Measurements from ENCODE around the gene PDGFC.

Gene PDGFC

DNA sequence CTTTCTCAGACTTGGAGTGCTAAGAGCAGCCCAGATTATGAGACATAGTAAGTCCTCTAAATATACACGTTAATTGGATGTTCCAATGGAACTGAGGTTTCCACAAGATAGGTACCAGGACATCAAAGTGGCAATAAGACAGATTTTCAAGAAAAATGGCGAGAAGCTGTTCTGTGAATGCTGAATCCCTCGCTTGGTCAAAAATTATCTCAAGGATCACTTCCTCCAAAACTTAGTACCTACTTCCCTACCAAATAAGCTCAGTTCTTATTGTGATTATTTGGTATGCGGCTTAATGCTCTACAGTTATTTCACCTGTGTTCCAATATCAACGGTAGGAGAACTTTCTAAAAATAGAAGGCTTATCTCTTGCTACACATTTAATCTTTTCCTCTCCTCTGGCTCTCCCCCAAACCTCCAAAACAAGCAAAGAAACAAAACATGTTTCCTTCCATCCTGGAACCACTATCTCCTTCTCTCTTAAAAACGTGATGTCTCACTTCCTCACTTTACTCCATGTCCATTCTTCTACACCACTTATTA lies 14.7 kb downstream of the PDGFC start:
- H3K79me2 ChIP-seq (ENCODE audit: insufficient read depth, low read length) = no peaks in the 10 kb centered on the region
- ATAC-seq (ENCODE audit: insufficient read depth, low read depth) (no peak), DNase-seq (no peak)
- H3K9ac ChIP-seq (ENCODE audit: low read depth, low read length) = no peak overlapping the region
- no peak overlapping the region for H3K4me2 ChIP-seq (ENCODE audit: insufficient read depth, low read length)
- no peaks in the 10 kb centered on the region for H3K4me1 ChIP-seq (ENCODE audit: insufficient read depth, low read length)
- H4K20me1 ChIP-seq (ENCODE audit: insufficient read depth, low read length) = no peaks in the 10 kb centered on the region
- no peaks in the 10 kb centered on the region for H3K27me3 ChIP-seq (ENCODE audit: insufficient read depth, low read length, poor library complexity)
- H3K36me3 ChIP-seq (ENCODE audit: insufficient read depth, low read length) = no peaks in the 10 kb centered on the region
- H2AFZ ChIP-seq (ENCODE audit: low read depth, low read length) = no peak overlapping the region
- H3K9me3 ChIP-seq (ENCODE audit: insufficient read depth, low read length, severe bottlenecking) = no peaks in the 10 kb centered on the region
- H3K27ac ChIP-seq (ENCODE audit: low read length) = no peak overlapping the region
- TF ChIP-seq EZH2 (IDR thresholded peaks at IDR 0.05; ENCODE audit: borderline replicate concordance, low read depth, low read length, severe bottlenecking) = no peak
- TF ChIP-seq, protein P1, sequence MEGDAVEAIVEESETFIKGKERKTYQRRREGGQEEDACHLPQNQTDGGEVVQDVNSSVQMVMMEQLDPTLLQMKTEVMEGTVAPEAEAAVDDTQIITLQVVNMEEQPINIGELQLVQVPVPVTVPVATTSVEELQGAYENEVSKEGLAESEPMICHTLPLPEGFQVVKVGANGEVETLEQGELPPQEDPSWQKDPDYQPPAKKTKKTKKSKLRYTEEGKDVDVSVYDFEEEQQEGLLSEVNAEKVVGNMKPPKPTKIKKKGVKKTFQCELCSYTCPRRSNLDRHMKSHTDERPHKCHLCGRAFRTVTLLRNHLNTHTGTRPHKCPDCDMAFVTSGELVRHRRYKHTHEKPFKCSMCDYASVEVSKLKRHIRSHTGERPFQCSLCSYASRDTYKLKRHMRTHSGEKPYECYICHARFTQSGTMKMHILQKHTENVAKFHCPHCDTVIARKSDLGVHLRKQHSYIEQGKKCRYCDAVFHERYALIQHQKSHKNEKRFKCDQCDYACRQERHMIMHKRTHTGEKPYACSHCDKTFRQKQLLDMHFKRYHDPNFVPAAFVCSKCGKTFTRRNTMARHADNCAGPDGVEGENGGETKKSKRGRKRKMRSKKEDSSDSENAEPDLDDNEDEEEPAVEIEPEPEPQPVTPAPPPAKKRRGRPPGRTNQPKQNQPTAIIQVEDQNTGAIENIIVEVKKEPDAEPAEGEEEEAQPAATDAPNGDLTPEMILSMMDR (IDR thresholded peaks at IDR 0.05; ENCODE audit: borderline replicate concordance, extremely low read depth, low read length, poor library complexity, severe bottlenecking) = no peak
- H3K4me3 ChIP-seq (ENCODE audit: low read depth in 1 of 2, low read length in 2 of 2) = no peak overlapping the region

DNA sequence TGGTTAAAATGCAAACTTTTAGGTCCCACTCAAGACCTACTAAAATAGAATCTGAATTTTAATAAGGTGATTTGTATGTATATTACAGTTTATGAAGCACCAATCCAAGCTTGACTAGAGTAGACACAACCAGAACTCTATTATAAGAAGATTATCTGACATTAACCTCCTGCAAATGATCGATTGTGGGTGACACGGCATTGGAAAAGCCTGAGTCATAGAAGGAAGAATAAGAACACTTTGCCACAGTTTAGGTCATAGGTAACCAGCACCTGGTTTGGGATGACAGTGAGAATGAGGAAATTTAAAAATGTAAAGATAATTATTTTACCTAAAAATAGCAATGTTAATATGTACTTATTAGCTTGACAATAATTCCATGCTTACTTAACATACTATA lies 15.2 kb downstream of the PDGFC start:
- no peak for ATAC-seq (ENCODE audit: insufficient read depth, low read depth)
- no peaks in the 10 kb centered on the region for H3K27me3 ChIP-seq (ENCODE audit: insufficient read depth, low read length, poor library complexity)
- no peak overlapping the region for H3K4me3 ChIP-seq (ENCODE audit: low read depth in 1 of 2, low read length in 2 of 2)
- H3K36me3 ChIP-seq (ENCODE audit: insufficient read depth, low read length) = no peaks in the 10 kb centered on the region
- H3K9me3 ChIP-seq (ENCODE audit: insufficient read depth, low read length, severe bottlenecking) = no peaks in the 10 kb centered on the region
- no peak overlapping the region for H3K4me2 ChIP-seq (ENCODE audit: insufficient read depth, low read length)
- no peaks in the 10 kb centered on the region for H3K79me2 ChIP-seq (ENCODE audit: insufficient read depth, low read length)
- no peaks in the 10 kb centered on the region for H3K4me1 ChIP-seq (ENCODE audit: insufficient read depth, low read length)
- no peak for DNase-seq
- no peak overlapping the region for H2AFZ ChIP-seq (ENCODE audit: low read depth, low read length)
- H3K27ac ChIP-seq (ENCODE audit: low read length) = no peak overlapping the region
- TF ChIP-seq, protein P1 (IDR thresholded peaks at IDR 0.05; ENCODE audit: borderline replicate concordance, extremely low read depth, low read length, poor library complexity, severe bottlenecking) = no peak
- TF ChIP-seq EZH2 (IDR thresholded peaks at IDR 0.05; ENCODE audit: borderline replicate concordance, low read depth, low read length, severe bottlenecking) = no peak
- H3K9ac ChIP-seq (ENCODE audit: low read depth, low read length) = no peak overlapping the region
- no peaks in the 10 kb centered on the region for H4K20me1 ChIP-seq (ENCODE audit: insufficient read depth, low read length)

DNA sequence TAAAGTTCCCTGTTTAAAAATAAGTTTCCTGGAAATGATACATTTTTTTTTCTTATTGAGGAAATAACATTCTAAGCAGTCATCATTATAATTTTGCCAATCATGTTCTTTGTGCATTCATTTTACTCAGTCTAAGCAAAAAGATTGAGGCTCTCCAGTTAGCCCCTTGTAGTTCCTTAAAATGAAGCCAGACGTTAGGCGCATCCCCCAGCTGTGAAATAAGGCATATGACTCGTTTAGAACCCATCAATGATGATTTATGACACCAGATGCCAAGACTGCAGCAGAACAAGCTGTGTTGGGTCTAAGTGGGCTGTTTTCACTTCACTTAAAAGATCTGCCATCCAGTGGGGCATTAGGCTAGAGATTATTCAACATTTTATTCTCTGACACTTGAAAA lies 17.0 kb downstream of the PDGFC start:
- H3K27ac ChIP-seq (ENCODE audit: low read length) = no peak overlapping the region
- H3K4me1 ChIP-seq (ENCODE audit: insufficient read depth, low read length) = no peaks in the 10 kb centered on the region
- no peak overlapping the region for H3K4me2 ChIP-seq (ENCODE audit: insufficient read depth, low read length)
- no peaks in the 10 kb centered on the region for H3K79me2 ChIP-seq (ENCODE audit: insufficient read depth, low read length)
- H3K27me3 ChIP-seq (ENCODE audit: insufficient read depth, low read length, poor library complexity) = no peaks in the 10 kb centered on the region
- no peak overlapping the region for H2AFZ ChIP-seq (ENCODE audit: low read depth, low read length)
- no peaks in the 10 kb centered on the region for H4K20me1 ChIP-seq (ENCODE audit: insufficient read depth, low read length)
- no peaks in the 10 kb centered on the region for H3K9me3 ChIP-seq (ENCODE audit: insufficient read depth, low read length, severe bottlenecking)
- H3K4me3 ChIP-seq (ENCODE audit: low read depth in 1 of 2, low read length in 2 of 2) = no peak overlapping the region
- H3K9ac ChIP-seq (ENCODE audit: low read depth, low read length) = no peak overlapping the region
- TF ChIP-seq, protein P1 (IDR thresholded peaks at IDR 0.05; ENCODE audit: borderline replicate concordance, extremely low read depth, low read length, poor library complexity, severe bottlenecking) = no peak
- no peak for TF ChIP-seq EZH2 (IDR thresholded peaks at IDR 0.05; ENCODE audit: borderline replicate concordance, low read depth, low read length, severe bottlenecking)
- no peaks in the 10 kb centered on the region for H3K36me3 ChIP-seq (ENCODE audit: insufficient read depth, low read length)
- no peak for ATAC-seq (ENCODE audit: insufficient read depth, low read depth)
- DNase-seq = no peak

DNA sequence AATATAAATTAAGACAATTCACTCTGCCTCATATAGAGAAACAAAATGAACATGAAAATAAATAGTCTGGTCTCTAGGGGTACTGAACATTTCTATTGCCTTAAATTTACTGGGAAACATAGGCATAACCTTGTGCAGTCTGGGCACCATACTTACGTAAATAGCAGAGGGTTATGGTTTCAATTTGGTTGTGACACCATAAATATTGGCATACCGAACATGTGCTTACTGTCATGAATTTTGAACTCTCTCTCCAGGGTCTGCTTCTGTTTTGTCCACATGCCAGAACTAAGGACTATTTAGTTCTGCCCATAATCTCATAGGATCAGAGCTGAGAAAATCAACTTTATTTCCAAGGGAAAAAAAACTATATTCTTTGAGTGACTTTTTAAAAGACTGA lies 17.6 kb downstream of the PDGFC start:
- H3K27me3 ChIP-seq (ENCODE audit: insufficient read depth, low read length, poor library complexity) = no peaks in the 10 kb centered on the region
- H2AFZ ChIP-seq (ENCODE audit: low read depth, low read length) = no peak overlapping the region
- TF ChIP-seq, protein P1 (IDR thresholded peaks at IDR 0.05; ENCODE audit: borderline replicate concordance, extremely low read depth, low read length, poor library complexity, severe bottlenecking) = no peak
- TF ChIP-seq EZH2 (IDR thresholded peaks at IDR 0.05; ENCODE audit: borderline replicate concordance, low read depth, low read length, severe bottlenecking) = no peak
- ATAC-seq (ENCODE audit: insufficient read depth, low read depth) (no peak), DNase-seq (no peak)
- no peaks in the 10 kb centered on the region for H3K9me3 ChIP-seq (ENCODE audit: insufficient read depth, low read length, severe bottlenecking)
- no peak overlapping the region for H3K9ac ChIP-seq (ENCODE audit: low read depth, low read length)
- H3K79me2 ChIP-seq (ENCODE audit: insufficient read depth, low read length) = no peaks in the 10 kb centered on the region
- H3K4me1 ChIP-seq (ENCODE audit: insufficient read depth, low read length) = no peaks in the 10 kb centered on the region
- H3K36me3 ChIP-seq (ENCODE audit: insufficient read depth, low read length) = no peaks in the 10 kb centered on the region
- no peaks in the 10 kb centered on the region for H4K20me1 ChIP-seq (ENCODE audit: insufficient read depth, low read length)
- no peak overlapping the region for H3K4me2 ChIP-seq (ENCODE audit: insufficient read depth, low read length)
- no peak overlapping the region for H3K27ac ChIP-seq (ENCODE audit: low read length)
- no peak overlapping the region for H3K4me3 ChIP-seq (ENCODE audit: low read depth in 1 of 2, low read length in 2 of 2)

All from DND-41 (cell line).